Hepatocyte (in vitro differentiated cells): ENCODE measurements around the gene SMG9. TPM values are rescaled to one million over a fixed set of nuclear protein-coding genes. Genes with fewer than 3 reads are reported as not detected.

ENCODE experiments used
- DNase-seq: peaks from one replicate; pipeline ENCODE4 v3.0.0-alpha.2; 2016; ENCODE audit warnings: low spot score
- H2AFZ ChIP-seq: fragments of 200-600 bp; sonication (generic); 2 replicates; pipeline ENCODE4 v1.6.0; 2016; ENCODE audit warnings: antibody characterized with exemption, mild to moderate bottlenecking
- H3K27ac ChIP-seq: fragments of 200-600 bp; sonication (generic); 2 replicates; pipeline ENCODE4 v1.5.1; 2016; ENCODE audit warnings: mild to moderate bottlenecking
- H3K27me3 ChIP-seq: fragments of 200-600 bp; sonication (generic); 2 replicates; pipeline ENCODE4 v1.6.1; 2016
- H3K36me3 ChIP-seq: fragments of 200-600 bp; sonication (generic); replicated peaks from 2 replicates; pipeline ENCODE4 v1.5.1; 2016; ENCODE audit warnings: low read depth; ENCODE audit not compliant: insufficient read depth
- H3K4me1 ChIP-seq: fragments of 200-600 bp; sonication (generic); 2 replicates; pipeline ENCODE4 v1.5.1; 2016; ENCODE audit warnings: mild to moderate bottlenecking, moderate library complexity; ENCODE audit not compliant: insufficient read depth
- H3K4me2 ChIP-seq: fragments of 200-600 bp; sonication (generic); 2 replicates; pipeline ENCODE4 v1.6.0; 2016
- H3K4me3 ChIP-seq: fragments of 200-600 bp; sonication (generic); 2 replicates; pipeline ENCODE4 v1.5.1; 2016; ENCODE audit warnings: mild to moderate bottlenecking
- H3K79me2 ChIP-seq: fragments of 200-600 bp; sonication (generic); 2 replicates; pipeline ENCODE4 v1.6.0; 2017; ENCODE audit warnings: mild to moderate bottlenecking
- H3K9me2 ChIP-seq: fragments of 200-600 bp; sonication (generic); replicated peaks from 2 replicates; pipeline ENCODE4 v1.6.0; 2017; ENCODE audit warnings: mild to moderate bottlenecking; ENCODE audit not compliant: insufficient read depth
- H3K9me3 ChIP-seq: fragments of 200-600 bp; sonication (generic); 2 replicates; pipeline ENCODE4 v1.5.1; 2016; ENCODE audit warnings: low read depth, mild to moderate bottlenecking
- H4K20me1 ChIP-seq: fragments of 200-600 bp; sonication (generic); 2 replicates; pipeline ENCODE4 v1.6.0; 2016; ENCODE audit warnings: mild to moderate bottlenecking; ENCODE audit not compliant: insufficient read depth, poor library complexity, severe bottlenecking
- EZH2 ChIP-seq: fragments of 200-600 bp; sonication (generic); IDR thresholded peaks from 2 replicates; pipeline ENCODE4 v1.6.1; 2016; ENCODE audit warnings: antibody characterized with exemption, mild to moderate bottlenecking, borderline replicate concordance
- EZH2phosphoT487 ChIP-seq: fragments of 200-600 bp; sonication (generic); IDR thresholded peaks from one replicate; pipeline ENCODE4 v1.6.1; 2018; ENCODE audit warnings: antibody characterized with exemption, mild to moderate bottlenecking, low read depth, moderate library complexity; ENCODE audit not compliant: unreplicated experiment, severe bottlenecking
- WGBS: methylation state at CpG from one replicate; pipeline ENCODE4 v1.1.6; 2016; ENCODE audit warnings: low lambda C conversion rate; ENCODE audit errors: missing lambda C conversion rate; 5-methylcytosine and 5-hydroxymethylcytosine counted together
- polyA plus RNA-seq: library from polyadenylated mRNA; unstranded; fragments of >200 nt; fragmentation: Nextera tagmentation; extraction: Ambion mirVana; gene quantifications from 2 replicates; pipeline ENCODE4 v1.2.1, GENCODE V29; 2016
- total RNA-seq: library from RNA; depleted of rRNA; stranded (reverse); fragments of >200 nt; gene quantifications from 2 replicates; pipeline ENCODE4 v1.2.3, GENCODE V29; 2014
- TF ChIP-seq, protein P1 (sequence below): fragments of 200-600 bp; sonication (generic); IDR thresholded peaks from 2 replicates; pipeline ENCODE4 v1.5.1; 2016; ENCODE audit warnings: antibody characterized with exemption, mild to moderate bottlenecking; ENCODE audit not compliant: poor library complexity

SMG9 gene
- total and polyA plus RNA-seq, 2 experiments from 2014 or later = 16.1 to 34.9 TPM

DNA sequence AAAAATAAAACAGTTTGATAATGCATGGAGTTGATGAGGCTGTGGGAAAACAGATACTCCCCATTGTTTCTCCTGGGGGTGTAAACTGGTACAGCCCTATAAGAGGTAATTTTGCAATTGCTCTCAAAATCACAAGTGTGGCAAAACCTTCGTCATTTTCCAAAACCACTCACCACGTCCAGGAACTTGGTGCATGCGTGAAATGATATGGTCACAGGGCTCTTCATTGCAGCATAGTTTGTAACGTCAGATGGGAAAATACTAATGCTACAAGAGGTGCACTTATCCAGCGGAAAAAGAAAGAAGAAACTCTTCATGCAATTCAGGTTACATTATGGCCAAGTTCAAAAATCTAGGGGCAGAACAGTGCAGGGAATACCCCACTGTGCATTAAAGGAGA is 72.9 kb downstream of the SMG9 start:
- H3K4me3 ChIP-seq = no peak overlapping the region
- no peaks in the 10 kb centered on the region for H3K36me3 ChIP-seq
- DNase-seq = no peak
- TF ChIP-seq EZH2 = no peak
- no peak for TF ChIP-seq EZH2phosphoT487
- TF ChIP-seq, protein P1, sequence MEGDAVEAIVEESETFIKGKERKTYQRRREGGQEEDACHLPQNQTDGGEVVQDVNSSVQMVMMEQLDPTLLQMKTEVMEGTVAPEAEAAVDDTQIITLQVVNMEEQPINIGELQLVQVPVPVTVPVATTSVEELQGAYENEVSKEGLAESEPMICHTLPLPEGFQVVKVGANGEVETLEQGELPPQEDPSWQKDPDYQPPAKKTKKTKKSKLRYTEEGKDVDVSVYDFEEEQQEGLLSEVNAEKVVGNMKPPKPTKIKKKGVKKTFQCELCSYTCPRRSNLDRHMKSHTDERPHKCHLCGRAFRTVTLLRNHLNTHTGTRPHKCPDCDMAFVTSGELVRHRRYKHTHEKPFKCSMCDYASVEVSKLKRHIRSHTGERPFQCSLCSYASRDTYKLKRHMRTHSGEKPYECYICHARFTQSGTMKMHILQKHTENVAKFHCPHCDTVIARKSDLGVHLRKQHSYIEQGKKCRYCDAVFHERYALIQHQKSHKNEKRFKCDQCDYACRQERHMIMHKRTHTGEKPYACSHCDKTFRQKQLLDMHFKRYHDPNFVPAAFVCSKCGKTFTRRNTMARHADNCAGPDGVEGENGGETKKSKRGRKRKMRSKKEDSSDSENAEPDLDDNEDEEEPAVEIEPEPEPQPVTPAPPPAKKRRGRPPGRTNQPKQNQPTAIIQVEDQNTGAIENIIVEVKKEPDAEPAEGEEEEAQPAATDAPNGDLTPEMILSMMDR = no peak
- no peak overlapping the region for H3K4me2 ChIP-seq
- H3K9me2 ChIP-seq = no peaks in the 10 kb centered on the region
- H3K9me3 ChIP-seq = no peaks in the 10 kb centered on the region
- no peak overlapping the region for H2AFZ ChIP-seq
- H3K4me1 ChIP-seq = no peaks in the 10 kb centered on the region
- no peaks in the 10 kb centered on the region for H4K20me1 ChIP-seq
- 89% methylated on average over 5 of the region's 5 CpGs for WGBS
- H3K79me2 ChIP-seq = no peaks in the 10 kb centered on the region
- no peaks in the 10 kb centered on the region for H3K27me3 ChIP-seq
- H3K27ac ChIP-seq = no peak overlapping the region

DNA sequence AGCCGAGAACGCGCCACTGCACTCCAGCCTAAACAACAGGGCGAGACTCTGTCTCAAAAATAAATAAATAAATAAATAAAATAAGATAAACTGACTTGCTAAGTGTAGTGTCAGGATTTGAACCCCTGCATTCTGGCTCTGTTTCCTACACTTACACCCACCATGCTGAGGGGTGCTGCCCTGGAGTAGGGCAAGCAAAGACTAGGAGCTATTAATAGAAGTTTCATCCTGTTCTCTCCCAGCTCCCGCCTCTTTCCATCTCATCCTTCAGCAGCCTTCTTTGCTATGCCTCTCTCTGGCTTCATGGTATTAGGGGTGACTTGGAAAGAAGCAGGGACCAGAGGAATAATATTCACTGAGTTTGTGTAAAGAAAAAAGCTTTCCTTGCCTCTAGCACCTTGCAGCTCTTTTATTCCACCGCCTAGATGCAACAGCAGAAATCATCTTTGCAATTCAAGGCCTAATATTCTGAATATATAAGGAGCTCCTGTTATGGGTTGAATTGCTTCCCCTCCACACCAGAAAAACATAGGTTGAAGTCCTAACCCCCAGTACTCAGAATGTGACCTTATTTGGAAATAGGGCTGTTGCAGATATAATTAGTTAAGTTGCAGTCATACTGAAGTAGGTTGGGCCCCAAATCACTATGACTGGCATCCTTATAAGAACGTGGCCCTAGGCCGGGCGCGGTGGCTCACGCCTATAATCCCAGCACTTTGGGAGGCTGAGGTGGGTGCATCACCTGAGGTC is 76.1 kb downstream of the SMG9 start:
- no peak for DNase-seq
- Histone ChIP-seq H4K20me1 (no peaks in the 10 kb centered on the region), H2AFZ (no peak overlapping the region), H3K9me3 (no peaks in the 10 kb centered on the region), H3K4me2 (no peak overlapping the region), H3K9me2 (no peaks in the 10 kb centered on the region), H3K36me3 (no peaks in the 10 kb centered on the region), H3K27me3 (no peaks in the 10 kb centered on the region), H3K27ac (peak overlapping the region; percentile 82), H3K79me2 (no peaks in the 10 kb centered on the region), H3K4me1 (peaks cover 6% of the 10 kb centered on the region), H3K4me3 (no peak overlapping the region)
- TF ChIP-seq EZH2 (no peak), EZH2phosphoT487 (no peak)
- TF ChIP-seq, protein P1 = no peak
- WGBS = 91% methylated on average over 11 of the region's 11 CpGs

Other genes starting within 250 kb of the SMG9 start
- 42.1 and 49.9 TPM in 2 replicates for gene ETHE1, start 227.8 kb downstream of the SMG9 start, total RNA-seq
- 47.0 and 65.1 TPM in 2 replicates for gene ETHE1, start 227.8 kb downstream of the SMG9 start, polyA plus RNA-seq
- gene ZNF575, start 221.8 kb downstream of the SMG9 start, total RNA-seq = 0.84 TPM in 1 of 2 replicates, not detected in the other
- gene ZNF575, start 221.8 kb downstream of the SMG9 start, polyA plus RNA-seq = 3.1 and 6.8 TPM in 2 replicates
- gene XRCC1, start 179.4 kb downstream of the SMG9 start, total RNA-seq = 27.8 and 34.3 TPM in 2 replicates
- 27.3 and 27.8 TPM in 2 replicates for gene XRCC1, start 179.4 kb downstream of the SMG9 start, polyA plus RNA-seq
- 4.7 and 11.4 TPM in 2 replicates for gene PINLYP, start 179.2 kb downstream of the SMG9 start, total RNA-seq
- 4.5 and 4.6 TPM in 2 replicates for gene PINLYP, start 179.2 kb downstream of the SMG9 start, polyA plus RNA-seq
- gene IRGQ, start 158.8 kb downstream of the SMG9 start, total RNA-seq = 26.0 and 26.2 TPM in 2 replicates
- gene IRGQ, start 158.8 kb downstream of the SMG9 start, polyA plus RNA-seq = 9.6 and 14.4 TPM in 2 replicates
- gene ZNF576, start 158.4 kb downstream of the SMG9 start, total RNA-seq = 12.8 and 16.2 TPM in 2 replicates
- 16.1 and 18.1 TPM in 2 replicates for gene ZNF576, start 158.4 kb downstream of the SMG9 start, polyA plus RNA-seq
- 0.27 TPM in 1 of 2 replicates, not detected in the other for gene SRRM5, start 142.9 kb downstream of the SMG9 start, total RNA-seq
- gene SRRM5, start 142.9 kb downstream of the SMG9 start, polyA plus RNA-seq = 0.24 and 0.79 TPM in 2 replicates
- gene ZNF428, start 135.3 kb downstream of the SMG9 start, total RNA-seq = 35.9 and 40.2 TPM in 2 replicates
- gene ZNF428, start 135.3 kb downstream of the SMG9 start, polyA plus RNA-seq = 73.9 and 74.9 TPM in 2 replicates
- gene CADM4, start 115.1 kb downstream of the SMG9 start, total RNA-seq = 22.7 and 24.4 TPM in 2 replicates
- 16.6 and 17.1 TPM in 2 replicates for gene CADM4, start 115.1 kb downstream of the SMG9 start, polyA plus RNA-seq
- gene PLAUR, start 84.8 kb downstream of the SMG9 start, total RNA-seq = 25.0 and 28.0 TPM in 2 replicates
- gene PLAUR, start 84.8 kb downstream of the SMG9 start, polyA plus RNA-seq = 57.8 and 65.1 TPM in 2 replicates
- gene IRGC, start 38.9 kb downstream of the SMG9 start, total RNA-seq = not detected in 2 replicates
- gene IRGC, start 38.9 kb downstream of the SMG9 start, polyA plus RNA-seq = not detected in 2 replicates
- gene KCNN4, start 26.0 kb upstream of the SMG9 start, total RNA-seq = 2.8 and 3.6 TPM in 2 replicates
- gene KCNN4, start 26.0 kb upstream of the SMG9 start, polyA plus RNA-seq = 5.4 and 8.3 TPM in 2 replicates
- 0.20 and 1.8 TPM in 2 replicates for gene LYPD5, start 47.5 kb upstream of the SMG9 start, total RNA-seq
- gene LYPD5, start 47.5 kb upstream of the SMG9 start, polyA plus RNA-seq = 1.6 and 1.9 TPM in 2 replicates
- 7.6 and 10.7 TPM in 2 replicates for gene ZNF283, start 72.4 kb upstream of the SMG9 start, total RNA-seq
- gene ZNF283, start 72.4 kb upstream of the SMG9 start, polyA plus RNA-seq = 1.8 and 2.1 TPM in 2 replicates
- gene ZNF404, start 129.0 kb upstream of the SMG9 start, total RNA-seq = 4.9 and 5.2 TPM in 2 replicates
- gene ZNF404, start 129.0 kb upstream of the SMG9 start, polyA plus RNA-seq = 2.7 and 5.8 TPM in 2 replicates
- 10.3 and 10.6 TPM in 2 replicates for gene ZNF45, start 180.3 kb upstream of the SMG9 start, total RNA-seq
- gene ZNF45, start 180.3 kb upstream of the SMG9 start, polyA plus RNA-seq = 5.1 and 6.3 TPM in 2 replicates
- 7.1 and 8.2 TPM in 2 replicates for gene ZNF221, start 196.3 kb upstream of the SMG9 start, total RNA-seq
- 1.1 and 2.7 TPM in 2 replicates for gene ZNF221, start 196.3 kb upstream of the SMG9 start, polyA plus RNA-seq
- gene ZNF155, start 229.2 kb upstream of the SMG9 start, total RNA-seq = 5.6 and 7.2 TPM in 2 replicates
- gene ZNF155, start 229.2 kb upstream of the SMG9 start, polyA plus RNA-seq = 3.2 and 5.3 TPM in 2 replicates
- 4.4 and 5.9 TPM in 2 replicates for gene ZNF230, start 248.0 kb upstream of the SMG9 start, total RNA-seq
- 3.7 and 4.3 TPM in 2 replicates for gene ZNF230, start 248.0 kb upstream of the SMG9 start, polyA plus RNA-seq